Uterus (tissue), 4 donors: ENCODE results near the gene DIS3L. TPM values are rescaled to one million over a fixed set of nuclear protein-coding genes. Genes with fewer than 3 reads are reported as not detected.

Source experiments
- DNase-seq, 2 donors: peaks; one replicate each; pipeline ENCODE4 v3.0.0-alpha.2; 2019 to 2020
- H3K27ac ChIP-seq, 2 donors: fragments of 200-600 bp; sonication (generic); 1 replicate in 1 of 2; 2 replicates in 1 of 2; pipeline ENCODE4 v1.5.1; 2016 to 2018
- H3K27me3 ChIP-seq, 2 donors: fragments of 200-600 bp; sonication (generic); one replicate each; pipeline ENCODE4 v1.5.1; 2018 to 2019; ENCODE audit warnings: control low read depth in 1 of 2
- H3K36me3 ChIP-seq, 2 donors: fragments of 200-600 bp; sonication (generic); one replicate each; pipeline ENCODE4 v1.5.1; 2019; ENCODE audit warnings: control low read depth in 1 of 2
- H3K4me1 ChIP-seq, 2 donors: fragments of 200-600 bp; sonication (generic); one replicate each; pipeline ENCODE4 v1.5.1; 2018 to 2019; ENCODE audit warnings: control low read depth in 1 of 2
- H3K4me3 ChIP-seq, 2 donors: fragments of 200-600 bp; sonication (generic); 1 replicate in 1 of 2; 2 replicates in 1 of 2; pipeline ENCODE4 v1.5.1; 2018 to 2019; ENCODE audit warnings: mild to moderate bottlenecking in 1 of 2
- H3K9me3 ChIP-seq, 2 donors: fragments of 200-600 bp; sonication (generic); one replicate each; pipeline ENCODE4 v1.5.1; 2019; ENCODE audit warnings: control low read depth in 1 of 2
- CTCF ChIP-seq, 4 experiments: fragments of 200-600 bp in 2 of 4; fragments of 450-650 bp in 2 of 4; sonication (generic) in 2 of 4; IDR thresholded peaks; one replicate each; pipeline ENCODE4 v1.5.1; 2016 to 2019; ENCODE audit warnings: antibody characterized with exemption in 4 of 4, mild to moderate bottlenecking in 2 of 4, moderate library complexity in 1 of 4
- POLR2A ChIP-seq, 2 donors: fragments of 450-650 bp; IDR thresholded peaks; one replicate each; pipeline ENCODE4 v1.6.1; 2016; ENCODE audit warnings: antibody characterized with exemption in 2 of 2, mild to moderate bottlenecking in 1 of 2, moderate library complexity in 1 of 2
- intact Hi-C: fragments of 100-400 bp; cut with DNase I; formaldehyde crosslinking; loops from one replicate; pipeline ENCODE4 v1.15.1; 2023; ENCODE audit warnings: low total_unique reads
- total RNA-seq, 4 donors: library from RNA; depleted of rRNA in 3 of 4; stranded (reverse); fragments of >200 nt in 3 of 4; gene quantifications; one replicate each; pipeline versions ENCODE4 v1.1.0 to v1.2.4, GENCODE V29; 2014 to 2023
- donor health status: DM: yes; HTN: yes; CAD: no.

The DIS3L gene
- total RNA-seq, 4 donors from 2014 or later: 15.1 to 68.7 (median 32.0) TPM

GRCh38 chr15:66310786-66311185 is 17.4 kb downstream of the DIS3L start:
- no peaks in the 10 kb centered on the region for H3K36me3 ChIP-seq
- no peaks in the 10 kb centered on the region for H3K27me3 ChIP-seq
- H3K4me1 ChIP-seq: no peaks in the 10 kb centered on the region
- no peaks in the 10 kb centered on the region for H3K9me3 ChIP-seq
- no peak overlapping the region for H3K27ac ChIP-seq
- no peak for DNase-seq
- H3K4me3 ChIP-seq: no peak overlapping the region
- TF ChIP-seq POLR2A (IDR thresholded peaks at IDR 0.05): no peak
- TF ChIP-seq CTCF (IDR thresholded peaks at IDR 0.05): no peak
- intact Hi-C loops: no loop called here

- intact Hi-C loops: no loop called here
- no peak for TF ChIP-seq CTCF (IDR thresholded peaks at IDR 0.05)
- no peak for TF ChIP-seq POLR2A (IDR thresholded peaks at IDR 0.05)
- H3K9me3 ChIP-seq: no peaks in the 10 kb centered on the region
- H3K27ac ChIP-seq: no peak overlapping the region
- H3K36me3 ChIP-seq: no peaks in the 10 kb centered on the region
- H3K27me3 ChIP-seq: no peaks in the 10 kb centered on the region
- no peak for DNase-seq
- no peaks in the 10 kb centered on the region for H3K4me1 ChIP-seq
- no peak overlapping the region for H3K4me3 ChIP-seq
These were observed 18.8 kb downstream of the DIS3L start for GRCh38 chr15:66312144-66312543.

GRCh38 chr15:66323312-66323928 is 30.1 kb downstream of the DIS3L start:
- Histone ChIP-seq H3K27ac (no peak overlapping the region), H3K36me3 (no peaks in the 10 kb centered on the region), H3K27me3 (no peaks in the 10 kb centered on the region), H3K4me3 (no peak overlapping the region), H3K4me1 (no peaks in the 10 kb centered on the region), H3K9me3 (no peaks in the 10 kb centered on the region)
- intact Hi-C loops: no loop called here
- no peak for DNase-seq
- TF ChIP-seq POLR2A (IDR thresholded peaks at IDR 0.05) (no peak), CTCF (IDR thresholded peaks at IDR 0.05) (no peak)

- Histone ChIP-seq H3K4me1 (no peaks in the 10 kb centered on the region), H3K4me3 (no peak overlapping the region), H3K27ac (no peak overlapping the region), H3K36me3 (no peaks in the 10 kb centered on the region), H3K9me3 (no peaks in the 10 kb centered on the region), H3K27me3 (no peaks in the 10 kb centered on the region)
- intact Hi-C loops: no loop called here
- no peak for DNase-seq
- TF ChIP-seq CTCF (IDR thresholded peaks at IDR 0.05) (no peak), POLR2A (IDR thresholded peaks at IDR 0.05) (no peak)
These were observed 32.7 kb downstream of the DIS3L start for GRCh38 chr15:66326051-66326450.

GRCh38 chr15:66327736-66328135 is 34.4 kb downstream of the DIS3L start:
- H3K36me3 ChIP-seq: no peaks in the 10 kb centered on the region

More at GRCh38 chr15:66327736-66328135, 34.4 kb downstream of the DIS3L start:
- Histone ChIP-seq H3K9me3 (no peaks in the 10 kb centered on the region), H3K27me3 (no peaks in the 10 kb centered on the region), H3K4me3 (no peak overlapping the region), H3K27ac (no peak overlapping the region), H3K4me1 (no peaks in the 10 kb centered on the region)
- intact Hi-C loops: no loop called here
- TF ChIP-seq CTCF (IDR thresholded peaks at IDR 0.05): no peak
- no peak for TF ChIP-seq POLR2A (IDR thresholded peaks at IDR 0.05)
- no peak for DNase-seq
